ENCODE measurements around the gene TRIM56.
A peak's percentile ranks its signal among the peaks of the same experiment; 100 is the strongest.
"Not testable (repeated sequence)": the region's sequence is repeated elsewhere in the genome, so short reads cannot be mapped to it uniquely, and the experiment has no call there.

TRIM56 gene

GRCh38 chr7:101111261-101111660 is 26.0 kb downstream of the TRIM56 start:
- H3K27ac ChIP-seq (ENCODE audit: low read depth, low read length), result no peak overlapping the region

GRCh38 chr7:101112233-101112632 is 27.0 kb downstream of the TRIM56 start:
- Histone ChIP-seq H3K9ac (ENCODE audit: low read depth in 1 of 2, low read length in 2 of 2) (no peak overlapping the region), H3K4me1 (ENCODE audit: control insufficient read depth in 1 of 2, insufficient read depth in 2 of 2, low read length in 2 of 2) (no peaks in the 10 kb centered on the region), H3K27ac (ENCODE audit: low read depth, low read length) (no peak overlapping the region)

More at GRCh38 chr7:101111261-101111660, 26.0 kb downstream of the TRIM56 start:
- Histone ChIP-seq H3K36me3 (ENCODE audit: control insufficient read depth in 1 of 2, insufficient read depth in 2 of 2, low read length in 2 of 2) (no peaks in the 10 kb centered on the region), H3K9ac (ENCODE audit: low read depth in 1 of 2, low read length in 2 of 2) (no peak overlapping the region), H3K27me3 (ENCODE audit: control insufficient read depth in 1 of 2, insufficient read depth in 2 of 2, low read length in 2 of 2) (no peaks in the 10 kb centered on the region), H3K4me3 (ENCODE audit: low read depth in 1 of 2, low read length in 2 of 2) (no peak overlapping the region), H3K9me3 (ENCODE audit: control insufficient read depth in 1 of 2, low read length in 2 of 2) (no peaks in the 10 kb centered on the region), H3K4me1 (ENCODE audit: control insufficient read depth in 1 of 2, insufficient read depth in 2 of 2, low read length in 2 of 2) (no peaks in the 10 kb centered on the region)

GRCh38 chr7:101113140-101113539 is 27.9 kb downstream of the TRIM56 start:
- H3K4me1 ChIP-seq (ENCODE audit: control insufficient read depth in 1 of 2, insufficient read depth in 2 of 2, low read length in 2 of 2); H3K9me3 ChIP-seq (ENCODE audit: control insufficient read depth in 1 of 2, low read length in 2 of 2); H3K27me3 ChIP-seq (ENCODE audit: control insufficient read depth in 1 of 2, insufficient read depth in 2 of 2, low read length in 2 of 2); H3K27ac ChIP-seq (ENCODE audit: low read depth, low read length); H3K4me3 ChIP-seq (ENCODE audit: low read depth in 1 of 2, low read length in 2 of 2); H3K9ac ChIP-seq (ENCODE audit: low read depth in 1 of 2, low read length in 2 of 2); H3K36me3 ChIP-seq (ENCODE audit: control insufficient read depth in 1 of 2, insufficient read depth in 2 of 2, low read length in 2 of 2): not testable (repeated sequence)

More at GRCh38 chr7:101112233-101112632, 27.0 kb downstream of the TRIM56 start:
- no peaks in the 10 kb centered on the region for H3K36me3 ChIP-seq (ENCODE audit: control insufficient read depth in 1 of 2, insufficient read depth in 2 of 2, low read length in 2 of 2)
- no peak overlapping the region for H3K4me3 ChIP-seq (ENCODE audit: low read depth in 1 of 2, low read length in 2 of 2)
- no peaks in the 10 kb centered on the region for H3K9me3 ChIP-seq (ENCODE audit: control insufficient read depth in 1 of 2, low read length in 2 of 2)
- no peaks in the 10 kb centered on the region for H3K27me3 ChIP-seq (ENCODE audit: control insufficient read depth in 1 of 2, insufficient read depth in 2 of 2, low read length in 2 of 2)

- Histone ChIP-seq H3K9ac (ENCODE audit: low read depth in 1 of 2, low read length in 2 of 2) (no peak overlapping the region), H3K4me1 (ENCODE audit: control insufficient read depth in 1 of 2, insufficient read depth in 2 of 2, low read length in 2 of 2) (no peaks in the 10 kb centered on the region), H3K27ac (ENCODE audit: low read depth, low read length) (no peak overlapping the region), H3K36me3 (ENCODE audit: control insufficient read depth in 1 of 2, insufficient read depth in 2 of 2, low read length in 2 of 2) (no peaks in the 10 kb centered on the region), H3K9me3 (ENCODE audit: control insufficient read depth in 1 of 2, low read length in 2 of 2) (no peaks in the 10 kb centered on the region), H3K4me3 (ENCODE audit: low read depth in 1 of 2, low read length in 2 of 2) (no peak overlapping the region), H3K27me3 (ENCODE audit: control insufficient read depth in 1 of 2, insufficient read depth in 2 of 2, low read length in 2 of 2) (no peaks in the 10 kb centered on the region)
Measured at GRCh38 chr7:101113836-101114235, 28.6 kb downstream of the TRIM56 start.

- H3K27ac ChIP-seq (ENCODE audit: low read depth, low read length), result no peak overlapping the region
- no peak overlapping the region for H3K4me3 ChIP-seq (ENCODE audit: low read depth in 1 of 2, low read length in 2 of 2)
- no peaks in the 10 kb centered on the region for H3K36me3 ChIP-seq (ENCODE audit: control insufficient read depth in 1 of 2, insufficient read depth in 2 of 2, low read length in 2 of 2)
- H3K9ac ChIP-seq (ENCODE audit: low read depth in 1 of 2, low read length in 2 of 2), result no peak overlapping the region
- no peaks in the 10 kb centered on the region for H3K4me1 ChIP-seq (ENCODE audit: control insufficient read depth in 1 of 2, insufficient read depth in 2 of 2, low read length in 2 of 2)
- no peaks in the 10 kb centered on the region for H3K9me3 ChIP-seq (ENCODE audit: control insufficient read depth in 1 of 2, low read length in 2 of 2)
- no peaks in the 10 kb centered on the region for H3K27me3 ChIP-seq (ENCODE audit: control insufficient read depth in 1 of 2, insufficient read depth in 2 of 2, low read length in 2 of 2)
Measured at GRCh38 chr7:101114492-101114891, 29.2 kb downstream of the TRIM56 start.

GRCh38 chr7:101115215-101115614 is 29.9 kb downstream of the TRIM56 start:
- no peaks in the 10 kb centered on the region for H3K4me1 ChIP-seq (ENCODE audit: control insufficient read depth in 1 of 2, insufficient read depth in 2 of 2, low read length in 2 of 2)
- no peaks in the 10 kb centered on the region for H3K9me3 ChIP-seq (ENCODE audit: control insufficient read depth in 1 of 2, low read length in 2 of 2)
- no peak overlapping the region for H3K27ac ChIP-seq (ENCODE audit: low read depth, low read length)
- H3K27me3 ChIP-seq (ENCODE audit: control insufficient read depth in 1 of 2, insufficient read depth in 2 of 2, low read length in 2 of 2), result no peaks in the 10 kb centered on the region
- no peaks in the 10 kb centered on the region for H3K36me3 ChIP-seq (ENCODE audit: control insufficient read depth in 1 of 2, insufficient read depth in 2 of 2, low read length in 2 of 2)
- H3K4me3 ChIP-seq (ENCODE audit: low read depth in 1 of 2, low read length in 2 of 2), result no peak overlapping the region
- H3K9ac ChIP-seq (ENCODE audit: low read depth in 1 of 2, low read length in 2 of 2), result no peak overlapping the region

- Histone ChIP-seq H3K9me3 (ENCODE audit: control insufficient read depth in 1 of 2, low read length in 2 of 2) (no peaks in the 10 kb centered on the region), H3K36me3 (ENCODE audit: control insufficient read depth in 1 of 2, insufficient read depth in 2 of 2, low read length in 2 of 2) (no peaks in the 10 kb centered on the region), H3K4me1 (ENCODE audit: control insufficient read depth in 1 of 2, insufficient read depth in 2 of 2, low read length in 2 of 2) (peaks cover 0 to 2% of the 10 kb centered on the region in 2 donors), H3K27me3 (ENCODE audit: control insufficient read depth in 1 of 2, insufficient read depth in 2 of 2, low read length in 2 of 2) (no peaks in the 10 kb centered on the region), H3K9ac (ENCODE audit: low read depth in 1 of 2, low read length in 2 of 2) (no peak overlapping the region), H3K27ac (ENCODE audit: low read depth, low read length) (no peak overlapping the region), H3K4me3 (ENCODE audit: low read depth in 1 of 2, low read length in 2 of 2) (no peak overlapping the region)
Measured at GRCh38 chr7:101116898-101117297, 31.6 kb downstream of the TRIM56 start.

GRCh38 chr7:101118856-101119255 is 33.6 kb downstream of the TRIM56 start:
- no peak overlapping the region for H3K4me3 ChIP-seq (ENCODE audit: low read depth in 1 of 2, low read length in 2 of 2)
- no peaks in the 10 kb centered on the region for H3K36me3 ChIP-seq (ENCODE audit: control insufficient read depth in 1 of 2, insufficient read depth in 2 of 2, low read length in 2 of 2)
- peaks cover 5 to 7% of the 10 kb centered on the region in 2 donors for H3K4me1 ChIP-seq (ENCODE audit: control insufficient read depth in 1 of 2, insufficient read depth in 2 of 2, low read length in 2 of 2)
- no peak overlapping the region for H3K27ac ChIP-seq (ENCODE audit: low read depth, low read length)
- H3K27me3 ChIP-seq (ENCODE audit: control insufficient read depth in 1 of 2, insufficient read depth in 2 of 2, low read length in 2 of 2), result no peaks in the 10 kb centered on the region
- no peaks in the 10 kb centered on the region for H3K9me3 ChIP-seq (ENCODE audit: control insufficient read depth in 1 of 2, low read length in 2 of 2)
- no peak overlapping the region for H3K9ac ChIP-seq (ENCODE audit: low read depth in 1 of 2, low read length in 2 of 2)

- H3K9ac ChIP-seq (ENCODE audit: low read depth in 1 of 2, low read length in 2 of 2), result no peak overlapping the region
- no peak overlapping the region for H3K4me3 ChIP-seq (ENCODE audit: low read depth in 1 of 2, low read length in 2 of 2)
- no peak overlapping the region for H3K27ac ChIP-seq (ENCODE audit: low read depth, low read length)
- no peaks in the 10 kb centered on the region for H3K36me3 ChIP-seq (ENCODE audit: control insufficient read depth in 1 of 2, insufficient read depth in 2 of 2, low read length in 2 of 2)
- H3K27me3 ChIP-seq (ENCODE audit: control insufficient read depth in 1 of 2, insufficient read depth in 2 of 2, low read length in 2 of 2), result no peaks in the 10 kb centered on the region
- no peaks in the 10 kb centered on the region for H3K9me3 ChIP-seq (ENCODE audit: control insufficient read depth in 1 of 2, low read length in 2 of 2)
- H3K4me1 ChIP-seq (ENCODE audit: control insufficient read depth in 1 of 2, insufficient read depth in 2 of 2, low read length in 2 of 2), result peaks cover 5 to 7% of the 10 kb centered on the region in 2 donors
Measured at GRCh38 chr7:101119876-101120275, 34.6 kb downstream of the TRIM56 start.

- H3K27me3 ChIP-seq (ENCODE audit: control insufficient read depth in 1 of 2, insufficient read depth in 2 of 2, low read length in 2 of 2), result no peaks in the 10 kb centered on the region
- H3K36me3 ChIP-seq (ENCODE audit: control insufficient read depth in 1 of 2, insufficient read depth in 2 of 2, low read length in 2 of 2), result no peaks in the 10 kb centered on the region
- H3K9me3 ChIP-seq (ENCODE audit: control insufficient read depth in 1 of 2, low read length in 2 of 2), result no peaks in the 10 kb centered on the region
- H3K4me1 ChIP-seq (ENCODE audit: control insufficient read depth in 1 of 2, insufficient read depth in 2 of 2, low read length in 2 of 2), result peaks cover 5 to 7% of the 10 kb centered on the region in 2 donors
- no peak overlapping the region for H3K27ac ChIP-seq (ENCODE audit: low read depth, low read length)
- H3K4me3 ChIP-seq (ENCODE audit: low read depth in 1 of 2, low read length in 2 of 2), result no peak overlapping the region
- no peak overlapping the region for H3K9ac ChIP-seq (ENCODE audit: low read depth in 1 of 2, low read length in 2 of 2)
Measured at GRCh38 chr7:101120315-101120714, 35.0 kb downstream of the TRIM56 start.

- not testable (repeated sequence) for H3K27ac ChIP-seq (ENCODE audit: low read depth, low read length); H3K27me3 ChIP-seq (ENCODE audit: control insufficient read depth in 1 of 2, insufficient read depth in 2 of 2, low read length in 2 of 2); H3K36me3 ChIP-seq (ENCODE audit: control insufficient read depth in 1 of 2, insufficient read depth in 2 of 2, low read length in 2 of 2); H3K9me3 ChIP-seq (ENCODE audit: control insufficient read depth in 1 of 2, low read length in 2 of 2)
- H3K4me1 ChIP-seq (ENCODE audit: control insufficient read depth in 1 of 2, insufficient read depth in 2 of 2, low read length in 2 of 2), result peaks cover 13 to 14% of the 10 kb centered on the region in 2 donors
- peak overlapping the region in 1 of 2 donors; percentile 70 for H3K9ac ChIP-seq (ENCODE audit: low read depth in 1 of 2, low read length in 2 of 2)
- peak overlapping the region in 1 of 2 donors; percentile 61 for H3K4me3 ChIP-seq (ENCODE audit: low read depth in 1 of 2, low read length in 2 of 2)
Measured at GRCh38 chr7:101121631-101121990, 36.3 kb downstream of the TRIM56 start.
